Measurements from ENCODE around the gene GCFC2.
"Not testable (repeated sequence)": the region's sequence is repeated elsewhere in the genome, so short reads cannot be mapped to it uniquely, and the experiment has no call there.

Gene GCFC2

GRCh38 chr2:75728614-75729419 lies 18.1 kb upstream of the GCFC2 start:
- no peak overlapping the region for H3K4me3 ChIP-seq (ENCODE audit: low read depth, low read length)
- TF ChIP-seq CTCF (IDR thresholded peaks at IDR 0.05; ENCODE audit: low read depth, low read length): no peak

DNA sequence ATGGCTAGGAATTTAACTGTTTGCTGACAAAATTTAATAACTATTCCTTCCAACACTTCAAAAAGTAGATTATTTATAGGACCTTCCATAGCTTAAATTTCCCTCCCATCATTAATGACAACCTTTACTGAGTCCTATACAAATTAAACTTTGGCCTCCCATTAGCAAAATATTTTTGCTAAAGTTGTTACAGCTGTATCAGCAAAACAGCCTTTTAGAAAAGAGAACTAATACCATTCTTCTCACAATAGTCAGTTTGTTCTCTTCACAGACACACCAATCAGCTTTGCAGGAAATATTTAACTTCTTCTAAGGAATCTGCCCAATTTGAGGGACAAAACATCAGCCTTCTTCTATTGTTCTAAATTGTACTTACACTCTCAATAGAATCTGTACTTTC lies 12.0 kb upstream of the GCFC2 start:
- no peak overlapping the region for H3K4me3 ChIP-seq (ENCODE audit: low read depth, low read length)
- no peak for TF ChIP-seq CTCF (IDR thresholded peaks at IDR 0.05; ENCODE audit: low read depth, low read length)

GRCh38 chr2:75720525-75720924 lies 9.8 kb upstream of the GCFC2 start:
- TF ChIP-seq CTCF (IDR thresholded peaks at IDR 0.05; ENCODE audit: low read depth, low read length): no peak

GRCh38 chr2:75719616-75720015 lies 8.9 kb upstream of the GCFC2 start:
- H3K4me3 ChIP-seq (ENCODE audit: low read depth, low read length): no peak overlapping the region
- no peak for TF ChIP-seq CTCF (IDR thresholded peaks at IDR 0.05; ENCODE audit: low read depth, low read length)

More at GRCh38 chr2:75720525-75720924, 9.8 kb upstream of the GCFC2 start:
- H3K4me3 ChIP-seq (ENCODE audit: low read depth, low read length): no peak overlapping the region

DNA sequence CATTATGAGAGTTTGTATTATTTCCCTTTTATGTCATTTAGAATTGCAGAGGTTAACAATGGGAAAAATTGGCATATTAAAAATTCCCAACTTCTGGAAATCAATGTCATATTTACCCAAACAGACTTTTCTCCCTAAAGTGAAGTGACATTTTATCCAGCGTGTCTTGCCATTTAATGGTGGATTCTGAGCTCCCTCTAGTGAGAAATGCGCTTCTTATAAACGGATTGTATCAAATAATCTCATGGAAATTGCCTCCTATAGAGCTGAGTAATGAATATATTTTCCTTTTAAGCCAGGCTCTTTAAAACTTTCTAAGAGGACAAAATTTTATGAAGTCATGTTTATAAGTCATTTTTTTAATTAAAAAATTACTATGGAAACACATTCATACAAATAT lies 5.7 kb upstream of the GCFC2 start:
- no peak for TF ChIP-seq CTCF (IDR thresholded peaks at IDR 0.05; ENCODE audit: low read depth, low read length)
- no peak overlapping the region for H3K4me3 ChIP-seq (ENCODE audit: low read depth, low read length)

GRCh38 chr2:75711590-75711989 lies 875 bp upstream of the GCFC2 start:
- not testable (repeated sequence) for H3K4me3 ChIP-seq (ENCODE audit: low read depth, low read length)

GRCh38 chr2:75710220-75710576 lies 517 bp downstream of the GCFC2 start:
- TF ChIP-seq CTCF (IDR thresholded peaks at IDR 0.05; ENCODE audit: low read depth, low read length): no peak
- H3K4me3 ChIP-seq (ENCODE audit: low read depth, low read length): peak overlapping the region; percentile 78

DNA sequence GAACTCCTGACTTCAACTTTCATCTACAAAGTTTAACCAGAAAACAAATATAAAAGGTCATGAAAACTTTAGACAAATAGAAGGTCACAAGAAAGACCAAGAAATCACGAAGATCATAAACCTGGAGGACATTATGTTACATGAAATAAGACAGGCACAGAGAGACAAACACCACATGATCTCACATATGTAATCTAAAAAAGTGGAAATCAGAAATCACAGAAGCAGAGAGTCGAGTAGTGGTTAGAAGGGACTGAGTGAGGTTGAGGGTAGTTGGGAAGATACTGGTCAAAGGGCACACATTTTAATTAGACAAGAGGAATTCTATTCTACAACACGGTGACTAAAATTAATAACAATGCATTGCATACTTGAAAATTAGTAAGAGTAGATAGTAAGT lies 1.4 kb downstream of the GCFC2 start:
- no peak for TF ChIP-seq CTCF (IDR thresholded peaks at IDR 0.05; ENCODE audit: low read depth, low read length)
- peak overlapping the region; percentile 15; the same call in 1 of the 2 replicates for H3K4me3 ChIP-seq (ENCODE audit: low read depth, low read length)
